IPS-NIHi7 (cell line): ENCODE results near the gene KLF4.
A peak's percentile ranks its signal among the peaks of the same experiment; 100 is the strongest.

Experiments used
- DNase-seq: peaks from one replicate; pipeline ENCODE4 v3.0.0; 2012; ENCODE audit warnings: mixed read lengths; ENCODE audit errors: extremely low spot score

KLF4 gene

DNA sequence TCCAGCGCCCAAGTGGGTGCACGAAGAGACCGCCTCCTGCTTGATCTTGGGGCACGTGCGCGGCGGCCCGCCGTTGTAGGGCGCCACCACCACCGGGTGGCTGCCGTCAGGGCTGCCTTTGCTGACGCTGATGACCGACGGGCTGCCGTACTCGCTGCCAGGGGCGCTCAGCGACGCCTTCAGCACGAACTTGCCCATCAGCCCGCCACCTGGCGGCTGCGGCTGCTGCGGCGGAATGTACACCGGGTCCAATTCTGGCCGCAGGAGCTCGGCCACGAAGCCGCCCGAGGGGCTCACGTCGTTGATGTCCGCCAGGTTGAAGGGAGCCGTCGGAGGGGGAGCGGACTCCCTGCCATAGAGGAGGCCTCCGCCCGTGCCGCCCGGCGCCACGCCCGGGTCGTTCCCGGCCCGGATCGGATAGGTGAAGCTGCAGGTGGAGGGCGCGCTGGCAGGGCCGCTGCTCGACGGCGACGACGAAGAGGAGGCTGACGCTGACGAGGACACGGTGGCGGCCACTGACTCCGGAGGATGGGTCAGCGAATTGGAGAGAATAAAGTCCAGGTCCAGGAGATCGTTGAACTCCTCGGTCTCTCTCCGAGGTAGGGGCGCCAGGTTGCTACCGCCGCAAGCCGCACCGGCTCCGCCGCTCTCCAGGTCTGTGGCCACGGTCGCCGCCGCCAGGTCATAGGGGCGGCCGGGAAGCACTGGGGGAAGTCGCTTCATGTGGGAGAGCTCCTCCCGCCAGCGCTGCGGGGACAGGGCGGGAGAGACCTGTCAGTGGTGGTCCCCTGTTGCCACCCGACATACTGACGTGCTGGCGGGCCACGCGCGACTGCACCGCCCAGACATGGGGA is 1.8 kb downstream of the KLF4 start:
- DNase-seq = peak; percentile 73

DNA sequence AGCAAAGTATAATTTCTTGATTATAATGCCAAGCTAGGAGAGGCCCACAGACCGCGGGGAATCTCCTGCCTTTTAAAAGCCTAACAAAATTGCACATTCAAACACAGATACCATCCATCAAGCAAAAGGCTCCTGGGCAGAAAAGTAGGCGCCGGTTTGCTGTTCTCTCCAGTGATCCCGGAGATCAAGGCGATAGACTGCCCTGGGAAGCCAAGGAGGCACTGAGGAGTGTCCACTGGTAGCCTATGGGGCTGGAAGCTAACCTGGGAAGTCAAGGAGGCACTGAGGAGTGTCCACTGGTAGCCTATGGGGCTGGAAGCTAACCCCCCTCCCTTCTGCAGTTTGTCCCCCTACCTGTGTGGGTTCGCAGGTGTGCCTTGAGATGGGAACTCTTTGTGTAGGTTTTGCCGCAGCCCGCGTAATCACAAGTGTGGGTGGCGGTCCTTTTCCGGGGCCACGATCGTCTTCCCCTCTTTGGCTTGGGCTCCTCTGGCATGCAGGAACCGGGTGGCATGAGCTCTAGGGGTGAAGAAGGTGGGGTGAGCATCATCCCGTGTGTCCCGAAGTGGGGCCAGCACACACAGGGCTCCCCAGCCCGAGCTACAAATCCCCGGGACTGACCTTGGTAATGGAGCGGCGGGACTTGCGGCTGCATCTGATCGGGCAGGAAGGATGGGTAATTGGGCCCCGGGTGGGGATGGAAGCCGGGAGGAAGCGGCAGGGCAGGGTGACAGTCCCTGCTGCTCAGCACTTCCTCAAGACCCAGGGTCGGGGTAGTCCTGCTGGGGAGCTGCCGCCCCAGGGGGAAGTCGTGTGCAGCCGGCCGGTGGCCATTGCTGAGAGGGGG is 2.7 kb downstream of the KLF4 start:
- DNase-seq = no peak

DNA sequence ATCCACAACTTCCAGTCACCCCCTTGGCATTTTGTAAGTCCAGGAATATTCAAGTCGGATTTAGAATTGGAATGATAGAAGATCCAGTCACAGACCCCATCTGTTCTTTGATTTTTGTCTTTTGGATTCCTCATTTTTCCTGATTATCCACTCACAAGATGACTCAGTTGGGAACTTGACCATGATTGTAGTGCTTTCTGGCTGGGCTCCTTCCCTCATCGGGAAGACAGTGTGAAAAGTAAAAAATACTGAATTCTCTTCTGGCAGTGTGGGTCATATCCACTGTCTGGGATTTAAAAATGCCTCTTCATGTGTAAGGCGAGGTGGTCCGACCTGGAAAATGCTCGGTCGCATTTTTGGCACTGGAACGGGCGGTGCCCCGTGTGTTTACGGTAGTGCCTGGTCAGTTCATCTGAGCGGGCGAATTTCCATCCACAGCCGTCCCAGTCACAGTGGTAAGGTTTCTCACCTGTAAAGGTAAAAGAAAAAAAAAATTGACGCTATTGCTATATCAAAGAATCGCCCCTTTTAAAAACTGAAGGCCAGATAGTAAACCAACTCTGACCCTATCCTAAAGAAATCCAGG is 4.0 kb downstream of the KLF4 start:
- no peak for DNase-seq

DNA sequence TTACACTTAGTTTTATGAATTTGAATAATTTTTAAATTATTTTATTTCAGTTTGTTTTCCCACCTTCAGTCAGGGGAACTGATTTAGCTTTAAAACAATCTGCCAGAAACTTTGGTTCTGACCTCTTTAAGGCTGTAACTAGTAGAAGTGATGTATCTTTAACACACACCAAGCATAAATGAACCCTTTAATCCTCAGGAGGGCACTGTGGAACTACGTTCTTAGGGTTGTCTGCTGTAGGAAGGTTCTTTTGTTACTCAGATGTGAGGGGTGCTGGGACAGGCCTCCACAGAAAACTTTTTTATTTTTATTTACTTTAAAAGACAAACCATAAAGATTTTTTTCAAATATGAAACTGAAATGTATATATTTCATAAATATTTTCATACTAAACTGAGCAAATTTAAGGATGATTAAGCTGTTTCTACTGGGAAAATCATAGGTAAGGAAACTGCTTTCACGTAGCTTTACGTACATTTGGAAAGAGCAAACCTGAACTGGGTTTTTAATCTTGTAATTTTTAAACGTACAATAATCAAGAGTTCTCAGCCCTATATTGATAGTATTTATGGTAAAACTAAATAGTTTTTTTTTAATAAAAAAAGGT is 5.3 kb downstream of the KLF4 start:
- DNase-seq = peak; percentile 58

DNA sequence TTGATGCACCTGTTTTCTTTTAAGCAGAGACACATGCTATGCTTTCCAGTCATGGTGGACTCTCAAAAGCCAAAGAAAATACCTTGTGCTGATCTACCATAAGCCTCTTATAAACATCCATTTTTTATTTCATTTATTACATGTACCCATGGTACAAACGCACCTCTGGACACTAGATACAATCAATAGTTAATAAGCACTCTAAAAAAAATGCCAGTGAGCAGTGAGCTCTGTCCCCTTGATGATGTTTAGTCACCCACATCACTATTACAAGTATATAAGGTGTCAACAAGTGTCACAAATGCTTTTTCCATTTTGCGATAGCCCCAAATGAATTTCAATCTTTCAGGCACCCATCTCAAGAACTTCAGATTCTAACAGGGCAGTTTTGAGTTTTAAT is 5.9 kb downstream of the KLF4 start:
- DNase-seq = no peak

DNA sequence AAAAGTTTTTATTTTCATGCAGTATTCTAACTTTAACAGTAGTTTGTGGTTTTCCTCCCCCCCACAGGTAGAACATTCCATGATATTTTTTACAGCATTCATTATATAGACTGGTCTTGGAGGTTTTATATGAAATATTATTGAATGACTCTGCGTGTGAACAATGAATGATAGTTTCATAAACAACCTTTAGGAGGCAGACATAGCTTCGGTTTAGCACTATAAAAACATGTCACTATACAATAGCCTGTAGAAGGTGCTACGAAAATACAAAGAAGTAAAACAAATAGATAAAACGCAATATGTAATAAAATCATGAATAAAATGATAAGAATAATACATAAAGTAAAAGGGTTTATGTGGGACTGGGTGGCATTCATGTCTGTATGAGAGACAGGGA is 8.5 kb downstream of the KLF4 start:
- no peak for DNase-seq

DNA sequence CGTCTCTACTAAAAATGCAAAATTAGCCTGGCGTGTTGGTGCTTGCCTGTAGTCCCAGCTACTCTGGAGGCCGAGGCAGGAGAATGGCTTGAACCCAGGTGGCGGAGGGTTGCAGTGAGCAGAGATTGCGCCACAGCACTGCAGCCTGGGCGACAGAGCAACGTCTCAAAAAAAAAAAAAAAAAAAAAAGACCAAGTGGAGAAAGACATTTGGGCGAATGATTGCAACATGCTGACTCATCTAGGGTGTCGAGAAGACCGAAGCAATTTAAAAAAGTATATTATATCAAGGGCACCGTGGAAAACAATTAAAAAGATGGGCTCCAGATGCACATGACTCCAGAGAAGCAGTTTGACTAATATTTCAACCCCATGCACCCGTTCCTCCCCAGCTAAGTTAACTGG is 9.2 kb downstream of the KLF4 start:
- DNase-seq = no peak

DNA sequence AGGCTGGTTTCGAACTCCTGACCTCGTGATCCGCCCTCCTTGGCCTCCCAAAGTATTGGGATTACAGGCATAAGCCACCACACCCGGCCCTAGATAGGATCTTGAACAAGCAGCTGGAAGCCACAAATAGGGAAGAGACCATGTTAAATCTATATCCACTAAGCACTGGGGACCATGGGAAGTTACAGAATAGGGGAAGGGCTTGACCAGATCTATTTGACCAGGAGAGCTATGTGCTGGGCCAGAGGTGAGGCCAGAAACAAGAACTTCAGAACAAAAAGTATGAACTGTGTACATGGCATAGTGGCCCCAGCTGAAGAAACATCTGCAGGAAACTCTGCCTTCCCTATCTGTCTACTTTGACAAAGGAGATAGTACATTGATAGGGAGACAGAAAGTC is 10.8 kb downstream of the KLF4 start:
- no peak for DNase-seq

DNA sequence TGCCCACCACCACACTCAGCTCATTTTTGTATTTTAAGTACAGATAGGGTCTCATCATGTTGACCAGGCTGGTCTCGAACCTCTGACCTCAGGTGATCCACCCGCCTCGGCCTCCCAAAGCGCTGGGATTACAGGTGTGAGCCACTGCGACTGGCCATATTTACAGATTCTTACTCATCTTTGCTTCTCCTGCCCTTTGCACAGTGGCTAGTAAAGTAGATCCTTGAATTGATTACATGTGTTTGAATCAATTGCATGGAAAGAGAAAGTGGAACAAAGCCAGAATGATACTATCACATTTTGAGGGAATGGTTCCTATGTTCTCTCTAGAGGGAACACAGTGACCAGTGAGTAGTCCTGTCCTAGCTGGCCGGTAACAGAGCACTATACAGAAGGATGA is 15.4 kb downstream of the KLF4 start:
- DNase-seq = no peak

DNA sequence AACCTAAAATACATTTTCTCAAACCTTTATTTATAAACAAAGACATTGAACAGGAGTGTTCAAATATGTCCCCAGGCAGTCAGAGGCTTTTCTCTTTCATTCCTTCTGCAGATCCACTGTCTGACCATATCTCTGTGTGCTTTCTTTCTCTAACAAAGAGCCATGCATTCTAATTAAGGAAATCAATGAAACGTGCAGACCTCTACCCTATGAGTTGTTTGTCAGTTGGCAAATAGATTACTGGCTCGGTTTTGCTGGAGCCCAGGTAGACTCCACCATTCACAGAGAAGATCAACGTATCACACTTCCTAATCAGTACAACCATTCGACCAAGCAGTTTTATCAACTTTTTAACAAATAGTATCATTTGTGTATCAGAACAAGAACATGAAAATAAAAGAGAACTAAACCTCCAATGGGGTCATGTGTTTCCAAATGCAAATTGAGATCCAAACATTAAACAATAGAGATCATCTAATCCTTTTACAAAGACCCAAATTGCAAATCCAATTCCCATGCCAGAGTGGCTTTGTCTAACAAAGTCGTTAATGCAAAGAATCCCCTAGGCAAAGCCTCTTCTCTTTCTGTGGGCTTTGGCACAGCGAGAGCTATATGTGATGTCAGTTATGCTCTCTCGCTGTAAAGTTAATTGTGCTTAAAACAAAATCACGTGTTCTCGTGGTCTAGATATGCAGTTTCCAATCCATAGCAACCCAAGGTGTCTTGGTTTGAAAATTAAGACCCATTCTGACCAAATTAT is 16.8 kb downstream of the KLF4 start:
- DNase-seq = no peak

DNA sequence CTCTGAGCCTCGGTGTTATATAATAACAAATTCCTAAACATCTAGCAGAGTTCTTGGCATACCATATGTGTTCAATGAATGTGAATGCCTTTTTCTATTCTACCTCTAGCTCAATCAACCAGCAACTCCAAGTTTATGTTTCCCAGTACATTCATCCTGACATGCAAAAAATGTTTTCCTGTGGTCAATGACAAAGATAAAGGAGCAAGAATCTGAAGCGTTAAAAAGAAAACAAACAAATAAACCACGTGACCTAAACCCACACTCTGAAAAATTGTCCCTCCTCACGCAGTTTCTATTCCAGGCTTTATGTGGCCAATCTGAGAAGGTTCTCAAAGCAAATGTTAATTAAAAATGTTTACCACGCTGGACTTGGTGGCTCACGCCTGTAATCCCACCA is 18.0 kb downstream of the KLF4 start:
- no peak for DNase-seq

DNA sequence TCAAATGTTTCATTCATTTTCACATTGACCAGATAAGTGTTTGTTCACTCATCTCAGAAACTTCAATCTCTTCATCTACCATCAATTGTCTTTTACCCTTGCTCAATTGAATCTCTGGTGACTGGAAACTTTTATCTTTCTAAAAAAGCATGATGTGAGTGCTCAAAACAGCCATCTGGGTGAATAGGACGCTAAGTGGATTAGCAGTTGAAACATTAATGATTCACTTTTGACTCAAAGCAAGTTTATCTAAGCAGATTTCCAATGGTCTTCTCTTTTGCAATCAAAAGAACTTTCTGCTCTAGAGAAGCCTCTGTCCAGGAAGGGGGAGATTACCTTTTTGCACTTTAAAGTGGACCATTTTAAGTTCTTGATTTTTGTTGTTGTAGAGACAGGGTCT is 22.2 kb downstream of the KLF4 start:
- no peak for DNase-seq

DNA sequence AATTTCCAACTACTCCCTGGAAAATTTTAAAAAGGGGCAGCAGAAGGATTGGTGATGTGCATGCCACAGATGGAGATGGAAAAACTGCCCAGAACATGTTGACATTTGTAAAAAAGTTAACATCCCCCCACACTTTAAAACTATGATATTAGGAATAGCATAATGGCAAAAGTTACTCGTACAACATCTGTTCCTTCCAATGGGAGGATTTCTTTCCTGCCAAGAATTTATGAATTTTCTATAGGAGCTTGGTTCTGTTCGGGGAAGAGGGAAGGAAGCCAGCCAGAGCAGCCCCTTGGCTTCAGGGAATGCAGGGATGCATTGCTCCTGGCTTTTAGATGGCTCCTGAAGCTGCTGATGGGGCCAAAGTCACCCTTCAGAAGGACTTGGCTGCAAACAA is 22.7 kb downstream of the KLF4 start:
- DNase-seq = no peak

DNA sequence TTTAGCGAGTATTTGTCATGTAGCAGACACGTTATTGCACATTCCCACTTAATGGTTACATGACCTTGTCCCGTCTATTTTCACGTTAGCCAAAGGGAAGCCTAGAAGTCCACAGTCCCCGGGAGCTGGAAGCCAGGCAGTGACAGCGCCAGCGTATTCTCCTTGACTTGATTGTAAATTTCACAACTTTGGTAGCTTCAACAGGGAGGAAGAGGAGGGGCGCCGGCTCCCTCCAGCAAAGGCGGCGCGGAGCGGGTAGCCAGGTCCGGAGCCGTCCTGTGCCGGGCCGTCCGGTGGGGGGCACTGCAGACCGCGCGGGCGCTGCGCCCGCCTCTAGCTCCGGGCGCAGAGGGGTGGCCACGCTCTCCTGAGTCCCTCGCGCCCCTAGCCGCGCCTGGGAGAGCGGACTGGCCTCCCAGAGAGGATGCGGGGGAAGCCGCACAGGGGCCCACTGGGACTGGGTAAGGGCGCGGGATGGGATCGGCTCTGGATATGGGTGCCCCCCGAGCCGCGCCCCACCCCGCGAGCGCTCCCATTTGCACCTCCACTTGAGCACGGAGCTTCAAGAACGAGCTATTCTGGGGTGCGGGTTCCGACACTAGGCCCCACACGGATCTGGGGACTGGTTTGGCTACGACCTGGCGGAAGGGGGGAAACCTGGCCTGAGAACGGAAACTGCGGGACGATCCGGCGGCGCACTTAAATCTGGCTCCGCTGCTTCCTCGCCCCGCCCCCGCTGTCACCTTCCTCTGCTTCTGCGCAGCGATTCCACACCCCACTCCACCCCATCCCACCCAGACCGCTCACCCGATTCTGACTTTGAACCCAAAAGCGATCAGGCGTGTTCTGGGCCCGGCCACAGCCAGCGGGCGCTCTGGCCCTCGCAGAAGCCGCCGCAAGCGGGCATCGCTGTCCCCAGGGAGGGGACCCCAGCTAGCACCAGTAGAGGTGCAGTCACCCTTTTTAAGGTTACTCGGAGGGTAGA is 23.8 kb downstream of the KLF4 start:
- peak; percentile 88 for DNase-seq

DNA sequence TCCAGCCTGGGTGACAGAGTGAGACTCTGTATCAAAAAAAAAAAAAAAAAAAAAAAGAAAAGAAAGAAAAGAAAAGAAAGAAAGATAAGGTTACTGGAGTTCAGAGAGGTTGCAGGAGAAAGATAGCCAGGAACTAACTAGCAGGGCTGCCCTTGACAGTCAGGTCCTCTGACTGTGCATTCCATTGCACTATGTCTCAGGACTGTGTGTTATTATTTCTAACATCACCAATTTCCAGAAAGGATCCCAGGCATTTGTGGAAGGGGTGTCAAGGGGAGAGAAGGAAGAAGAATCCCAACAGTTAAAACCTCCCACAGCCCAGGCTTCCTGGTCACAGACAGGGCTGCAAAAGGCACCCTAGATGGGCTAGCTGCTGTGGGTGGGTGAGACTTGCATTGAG is 25.1 kb downstream of the KLF4 start:
- DNase-seq = no peak

DNA sequence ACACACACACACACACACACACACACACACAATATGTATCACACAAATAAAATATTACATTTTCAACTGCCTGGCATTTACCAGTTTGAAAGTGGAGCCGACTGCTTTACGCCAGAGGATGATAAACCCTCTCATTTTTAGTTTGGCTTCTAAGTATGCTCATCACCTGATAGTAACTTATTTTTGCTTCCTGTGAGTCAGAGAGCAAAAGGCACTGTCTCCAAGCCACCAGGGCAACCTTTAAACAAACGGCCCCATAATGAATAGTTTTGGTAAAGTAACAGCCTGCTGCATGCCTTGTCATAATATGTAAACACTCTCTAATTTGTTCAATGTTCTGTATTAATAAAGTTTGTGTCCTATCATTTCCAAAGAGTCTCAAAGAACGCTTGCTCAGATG is 26.9 kb downstream of the KLF4 start:
- no peak for DNase-seq

DNA sequence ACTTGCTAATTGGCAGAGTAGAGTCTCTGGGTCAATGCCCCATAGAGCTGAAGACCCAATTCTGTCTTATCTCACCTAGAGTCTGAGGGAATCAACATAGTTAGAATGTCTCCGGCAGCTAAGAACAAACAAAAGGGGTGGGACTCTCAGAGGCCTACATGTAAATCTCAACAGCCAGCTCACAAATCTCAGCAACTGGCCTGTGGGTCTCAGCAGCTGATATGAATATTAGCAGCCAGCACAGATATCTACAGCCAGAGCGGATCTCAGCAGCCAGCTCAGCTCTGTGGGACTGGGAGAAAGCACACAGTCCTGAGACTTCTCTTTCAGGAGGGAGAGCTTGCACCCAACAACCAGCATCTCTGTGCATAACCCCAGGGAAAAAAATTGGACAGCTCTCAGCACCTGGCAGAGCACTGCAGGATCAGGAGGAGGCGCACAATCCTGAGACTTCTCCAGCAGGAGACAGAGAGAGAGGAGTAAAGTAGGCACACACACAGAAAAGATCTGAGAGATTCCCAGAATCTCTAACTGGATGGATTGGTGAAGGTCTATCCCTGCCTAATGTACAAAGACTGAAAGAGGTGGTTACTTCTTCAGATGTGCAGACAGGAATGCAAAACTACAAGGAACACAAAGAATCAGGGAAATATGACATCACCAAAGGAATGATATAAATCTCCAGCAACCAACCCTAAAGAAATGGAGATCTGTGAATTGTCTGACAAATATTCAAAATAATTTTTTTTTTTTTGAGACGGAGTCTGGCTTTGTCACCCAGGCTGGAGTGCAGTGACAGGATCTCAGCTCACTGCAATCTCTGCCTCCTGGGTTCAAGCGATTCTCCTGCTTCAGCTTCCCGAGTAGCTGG is 29.2 kb downstream of the KLF4 start:
- peak; percentile 53 for DNase-seq

DNA sequence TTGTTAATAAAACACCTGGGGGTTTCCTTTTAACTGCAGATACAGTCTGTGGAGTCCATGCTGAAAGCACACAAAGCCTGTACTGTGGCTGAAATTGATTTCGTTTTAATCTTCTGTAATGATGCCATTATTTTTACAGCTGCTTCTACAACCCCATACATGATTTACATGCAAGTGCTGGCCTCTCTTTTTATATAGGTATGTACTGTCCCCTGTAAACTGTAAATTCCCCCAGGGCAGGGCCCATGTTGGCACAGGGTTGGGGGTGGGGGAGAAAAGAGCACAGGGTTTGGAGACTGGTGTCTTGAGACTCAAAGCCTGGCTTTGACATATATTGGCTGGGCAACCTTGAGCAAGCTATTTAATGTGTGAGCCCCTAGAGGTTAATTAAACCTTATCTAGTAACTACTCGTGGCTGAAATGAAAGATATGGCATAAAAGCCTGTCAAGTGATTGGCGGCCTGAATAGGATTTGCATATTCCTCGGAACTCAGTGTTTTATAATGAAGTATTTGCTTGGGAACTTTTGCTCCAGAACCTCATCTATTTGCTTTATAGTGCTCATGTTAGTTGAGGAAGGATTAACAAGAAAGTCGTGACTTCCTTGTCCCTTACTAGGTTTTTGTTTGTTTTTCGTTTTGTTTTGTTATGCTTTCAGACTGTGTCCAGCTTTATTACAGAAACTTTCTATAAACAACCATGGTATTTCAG is 34.0 kb downstream of the KLF4 start:
- no peak for DNase-seq

DNA sequence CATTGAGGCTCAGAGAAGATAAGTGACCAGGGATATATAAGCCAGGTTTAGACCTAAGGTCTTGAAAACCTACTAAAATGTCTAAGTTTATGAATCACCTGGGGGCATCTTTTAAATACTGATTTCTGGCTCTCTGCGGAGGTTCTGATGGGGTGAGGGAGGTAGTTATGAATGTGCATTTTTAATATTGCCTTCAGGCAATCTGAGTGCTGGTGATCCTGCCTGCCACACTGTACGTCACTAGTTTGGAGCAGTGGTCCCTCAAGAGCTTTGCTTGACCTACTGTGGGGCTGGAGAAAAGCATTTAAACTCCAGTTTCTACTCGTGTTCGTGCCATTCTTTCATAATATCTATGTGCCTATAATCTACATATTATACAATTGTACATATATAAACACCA is 36.1 kb downstream of the KLF4 start:
- no peak for DNase-seq
